ENCODE measurements around the gene GRID1.

GRCh38 chr10:86372119-86372783, 5.7 kb upstream of the GRID1 start:
- TF ChIP-seq, protein P1, sequence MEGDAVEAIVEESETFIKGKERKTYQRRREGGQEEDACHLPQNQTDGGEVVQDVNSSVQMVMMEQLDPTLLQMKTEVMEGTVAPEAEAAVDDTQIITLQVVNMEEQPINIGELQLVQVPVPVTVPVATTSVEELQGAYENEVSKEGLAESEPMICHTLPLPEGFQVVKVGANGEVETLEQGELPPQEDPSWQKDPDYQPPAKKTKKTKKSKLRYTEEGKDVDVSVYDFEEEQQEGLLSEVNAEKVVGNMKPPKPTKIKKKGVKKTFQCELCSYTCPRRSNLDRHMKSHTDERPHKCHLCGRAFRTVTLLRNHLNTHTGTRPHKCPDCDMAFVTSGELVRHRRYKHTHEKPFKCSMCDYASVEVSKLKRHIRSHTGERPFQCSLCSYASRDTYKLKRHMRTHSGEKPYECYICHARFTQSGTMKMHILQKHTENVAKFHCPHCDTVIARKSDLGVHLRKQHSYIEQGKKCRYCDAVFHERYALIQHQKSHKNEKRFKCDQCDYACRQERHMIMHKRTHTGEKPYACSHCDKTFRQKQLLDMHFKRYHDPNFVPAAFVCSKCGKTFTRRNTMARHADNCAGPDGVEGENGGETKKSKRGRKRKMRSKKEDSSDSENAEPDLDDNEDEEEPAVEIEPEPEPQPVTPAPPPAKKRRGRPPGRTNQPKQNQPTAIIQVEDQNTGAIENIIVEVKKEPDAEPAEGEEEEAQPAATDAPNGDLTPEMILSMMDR (IDR thresholded peaks at IDR 0.05): no peak
- TF ChIP-seq SMC3 (IDR thresholded peaks at IDR 0.05; ENCODE audit: low read depth, low read length) (no peak), TAF1 (IDR thresholded peaks at IDR 0.05; ENCODE audit: borderline replicate concordance, low read depth, low read length) (no peak)
